ENCODE data around the gene ASB2.

The ASB2 gene

GRCh38 chr14:93976477-93977057, at the start of gene ASB2:
Gene ASB2, minus strand, starts transcription at chr14:93976570. Its CDS starts 12,031 bp downstream, at chr14:93964539.
- DNase-seq, result no peak

GRCh38 chr14:94025720-94026119, 49.4 kb upstream of the ASB2 start:
- no peak for DNase-seq

GRCh38 chr14:94024549-94024948, 48.2 kb upstream of the ASB2 start:
- no peak for DNase-seq

- no peak for DNase-seq
Observed at GRCh38 chr14:94022532-94023411, 46.4 kb upstream of the ASB2 start.

- DNase-seq, result no peak
Observed at GRCh38 chr14:94021416-94022157, 45.2 kb upstream of the ASB2 start.

GRCh38 chr14:94021001-94021400, 44.6 kb upstream of the ASB2 start:
- DNase-seq, result no peak

- no peak for DNase-seq
Observed at GRCh38 chr14:94020267-94020666, 43.9 kb upstream of the ASB2 start.

- no peak for DNase-seq
Observed at GRCh38 chr14:94019329-94019728, 43.0 kb upstream of the ASB2 start.

- no peak for DNase-seq
Observed at GRCh38 chr14:94018308-94018707, 41.9 kb upstream of the ASB2 start.

GRCh38 chr14:94016446-94016976, 40.1 kb upstream of the ASB2 start:
- no peak for DNase-seq

- DNase-seq, result no peak
Observed at GRCh38 chr14:94015223-94015622, 38.9 kb upstream of the ASB2 start.

- no peak for DNase-seq
Observed at GRCh38 chr14:94014382-94014781, 38.0 kb upstream of the ASB2 start.

- DNase-seq, result no peak
Observed at GRCh38 chr14:94011795-94012194, 35.4 kb upstream of the ASB2 start.

- DNase-seq, result no peak
Observed at GRCh38 chr14:94010625-94011024, 34.3 kb upstream of the ASB2 start.

- peak; percentile 35 for DNase-seq
Observed at GRCh38 chr14:94009767-94010166, 33.4 kb upstream of the ASB2 start.

- no peak for DNase-seq
Observed at GRCh38 chr14:94008234-94008633, 31.9 kb upstream of the ASB2 start.

- DNase-seq, result no peak
Observed at GRCh38 chr14:94005324-94006073, 29.1 kb upstream of the ASB2 start.

- no peak for DNase-seq
Observed at GRCh38 chr14:94004015-94004414, 27.6 kb upstream of the ASB2 start.

GRCh38 chr14:94003397-94003796, 27.0 kb upstream of the ASB2 start:
- DNase-seq, result no peak

GRCh38 chr14:94001501-94002396, 25.4 kb upstream of the ASB2 start:
- peak; percentile 33 for DNase-seq

- DNase-seq, result no peak
Observed at GRCh38 chr14:94001016-94001415, 24.6 kb upstream of the ASB2 start.

GRCh38 chr14:94000267-94000666, 23.9 kb upstream of the ASB2 start:
- no peak for DNase-seq
